ENCODE measurements around the gene SLC7A7. TPM values are rescaled to one million over a fixed set of nuclear protein-coding genes. Genes with fewer than 3 reads are reported as not detected.

Gene SLC7A7
- total and polyA plus RNA-seq, 9 of the 15 experiments (the other 6 are each of a cell fraction or from before 2014, with no cell fraction given): 0.07 to 0.68 (median 0.41) TPM

- TF ChIP-seq EP400 (IDR thresholded peaks at IDR 0.05): peak; percentile 92
- no peak for TF ChIP-seq POLR3A (IDR thresholded peaks at IDR 0.05; ENCODE audit: borderline replicate concordance, extremely low read depth, insufficient read depth, insufficient read length)
- TF ChIP-seq USF1 (CRISPR knock-in tag; IDR thresholded peaks at IDR 0.05): no peak
- TF ChIP-seq ASH1L (IDR thresholded peaks at IDR 0.05; ENCODE audit: borderline replicate concordance, low read depth, partially characterized antibody): peak; percentile 56
- peak; percentile 63 for TF ChIP-seq TAF7 (tag; IDR thresholded peaks at IDR 0.05)
- TF ChIP-seq ETV6 (IDR thresholded peaks at IDR 0.05; ENCODE audit: borderline replicate concordance in 1 of 2, low read depth in 2 of 2, low read length in 1 of 2): 0 out of 4 replicates have a peak, but pooled peaks of 1 of the 2 experiments have one; percentile 46
- TF ChIP-seq ETV6 (CRISPR knock-in tag; IDR thresholded peaks at IDR 0.05; ENCODE audit: borderline replicate concordance): no peak
- no peak for TF ChIP-seq ZNF232 (CRISPR knock-in tag; IDR thresholded peaks at IDR 0.05)
- TF ChIP-seq GTF2E2 (tag; IDR thresholded peaks at IDR 0.05): peak; percentile 88
- no peak for TF ChIP-seq ZNF253 (CRISPR knock-in tag; conservative IDR thresholded peaks at IDR 0.05)
- TF ChIP-seq TAF15 (IDR thresholded peaks at IDR 0.05; ENCODE audit: low read depth, low read length): no peak
- TF ChIP-seq SP1 (CRISPR knock-in tag; IDR thresholded peaks at IDR 0.05): peak; percentile 75
- TF ChIP-seq E2F6 (IDR thresholded peaks at IDR 0.05; ENCODE audit: borderline replicate concordance in 1 of 2, extremely low read depth in 1 of 2, insufficient read depth in 1 of 2, insufficient read length in 1 of 2, low read depth in 1 of 2, low read length in 1 of 2, poor library complexity in 1 of 2, severe bottlenecking in 1 of 2): no peak
- TF ChIP-seq SREBF2 (CRISPR knock-in tag; IDR thresholded peaks at IDR 0.05): no peak
- peak; percentile 92 for TF ChIP-seq TAF1 (IDR thresholded peaks at IDR 0.05; ENCODE audit: control insufficient read depth, extremely low read depth, insufficient read depth, low read length, severe bottlenecking)
- TF ChIP-seq ETS1 (conservative IDR thresholded peaks at IDR 0.05; ENCODE audit: control insufficient read depth, low read depth, low read length): peak; percentile 72; the same call in 1 of the 2 replicates
- TF ChIP-seq ZNF445 (CRISPR knock-in tag; IDR thresholded peaks at IDR 0.05; ENCODE audit: low read depth): no peak
- TF ChIP-seq VEZF1 (CRISPR knock-in tag; IDR thresholded peaks at IDR 0.05): peak; percentile 24; the same call in 1 of the 2 replicates
Measured at GRCh38 chr14:22829661-22830442, 14.6 kb upstream of the SLC7A7 start, which contains the start of gene MRPL52 (continued).
